OCI-LY7 (cell line): ENCODE results near the gene ISOC1. TPM values are rescaled to one million over a fixed set of nuclear protein-coding genes. Genes with fewer than 3 reads are reported as not detected.
A peak's percentile ranks its signal among the peaks of the same experiment; 100 is the strongest.

ENCODE experiments used
- BruUV-seq: library from RNA; stranded (reverse); fragments of 400-500 nt; replicated peaks from 2 replicates; lab custom pipeline; 2021; lab: Mats Ljungman, UMichigan
- CTCF ChIA-PET: fragments of 300-600 bp; sonication (Branson Sonifier 250); formaldehyde crosslinking; loops from one replicate; lab custom pipeline; 2022; ENCODE audit warnings: antibody characterized with exemption; ENCODE audit not compliant: unreplicated experiment; lab: Charles Lee
- POLR2A ChIA-PET: fragments of 300-600 bp; sonication (Branson Sonifier 250); formaldehyde crosslinking; loops from one replicate; lab custom pipeline; 2022; ENCODE audit warnings: antibody characterized with exemption; lab: Charles Lee
- DNase-seq: peaks from one replicate; pipeline ENCODE4 v3.0.0-alpha.2; 2015; ENCODE audit warnings: low spot score
- H2AFZ ChIP-seq: fragments of 200-600 bp; sonication (generic), shearing (Covaris generic); 2 replicates; pipeline ENCODE4 v1.6.1; 2014; ENCODE audit warnings: mild to moderate bottlenecking, antibody characterized with exemption, low read length, moderate library complexity
- H3K27ac ChIP-seq: fragments of 200-600 bp; sonication (generic); 2 replicates; pipeline ENCODE4 v1.5.1; 2014; ENCODE audit warnings: mixed run types, low read depth, mild to moderate bottlenecking, moderate library complexity, low read length, inconsistent platforms; ENCODE audit not compliant: poor library complexity, severe bottlenecking
- H3K36me3 ChIP-seq: fragments of 200-600 bp; sonication (generic); 2 replicates; pipeline ENCODE4 v1.6.1; 2014; ENCODE audit warnings: mild to moderate bottlenecking, antibody characterized with exemption, low read length, moderate library complexity, mixed read lengths; ENCODE audit not compliant: insufficient read depth
- H3K4me1 ChIP-seq: fragments of 200-600 bp; sonication (generic); 2 replicates; pipeline ENCODE4 v1.5.1; 2014; ENCODE audit warnings: mild to moderate bottlenecking, low read length; ENCODE audit not compliant: insufficient read depth, poor library complexity, severe bottlenecking
- H3K4me2 ChIP-seq: fragments of 200-600 bp; sonication (generic); 2 replicates; pipeline ENCODE4 v1.6.1; 2014; ENCODE audit warnings: mild to moderate bottlenecking, low read length
- H3K4me3 ChIP-seq: fragments of 200-600 bp; sonication (generic); 2 replicates; pipeline ENCODE4 v1.5.1; 2014; ENCODE audit warnings: mild to moderate bottlenecking, low read depth, low read length; ENCODE audit not compliant: poor library complexity, severe bottlenecking
- H3K79me2 ChIP-seq: fragments of 200-600 bp; sonication (generic); 2 replicates; pipeline ENCODE4 v1.6.1; 2016; ENCODE audit warnings: low read depth, mild to moderate bottlenecking, low read length, moderate library complexity, mixed read lengths; ENCODE audit not compliant: insufficient read depth
- H3K9me2 ChIP-seq: fragments of 200-600 bp; sonication (generic); 2 replicates; pipeline ENCODE4 v1.6.1; 2016; ENCODE audit warnings: mild to moderate bottlenecking, low read length, mixed read lengths; ENCODE audit not compliant: insufficient read depth
- H3K9me3 ChIP-seq: fragments of 200-600 bp; sonication (generic); 2 replicates; pipeline ENCODE4 v1.6.1; 2014; ENCODE audit warnings: mild to moderate bottlenecking, mixed run types, low read length, mixed read lengths
- H4K20me1 ChIP-seq: fragments of 200-600 bp; sonication (generic); 2 replicates; pipeline ENCODE4 v1.6.1; 2014; ENCODE audit warnings: mild to moderate bottlenecking, antibody characterized with exemption, low read length, moderate library complexity, mixed read lengths; ENCODE audit not compliant: insufficient read depth
- EZH2phosphoT487 ChIP-seq: fragments of 200-600 bp; sonication (generic); IDR thresholded peaks from 2 replicates; pipeline ENCODE4 v1.6.1; 2018; ENCODE audit warnings: low read depth, borderline replicate concordance, mild to moderate bottlenecking, mixed run types, antibody characterized with exemption, low read length, moderate library complexity, mixed read lengths
- intact Hi-C: fragments of 100-400 bp; cut with micrococcal nuclease; formaldehyde crosslinking; loops from one replicate; pipeline ENCODE4 v1.10.0; 2022; ENCODE audit not compliant: unreplicated experiment
- total RNA-seq, 2 experiments: library from RNA; depleted of rRNA in 1 of 2; stranded (reverse); fragments of >200 nt in 1 of 2; shearing (Covaris generic) in 1 of 2; gene quantifications; 2 replicates each; pipeline ENCODE4 v1.2.3, GENCODE V29; 2014 to 2022
- TF ChIP-seq, protein P1 (sequence below): fragments of 200-600 bp; sonication (generic); conservative IDR thresholded peaks from 2 replicates; pipeline ENCODE4 v1.5.1; 2014; ENCODE audit warnings: mild to moderate bottlenecking, antibody characterized with exemption, low read length, moderate library complexity, mixed read lengths

Gene ISOC1
- total RNA-seq, 2 experiments from 2014 or later = 17.9 to 23.8 TPM

DNA sequence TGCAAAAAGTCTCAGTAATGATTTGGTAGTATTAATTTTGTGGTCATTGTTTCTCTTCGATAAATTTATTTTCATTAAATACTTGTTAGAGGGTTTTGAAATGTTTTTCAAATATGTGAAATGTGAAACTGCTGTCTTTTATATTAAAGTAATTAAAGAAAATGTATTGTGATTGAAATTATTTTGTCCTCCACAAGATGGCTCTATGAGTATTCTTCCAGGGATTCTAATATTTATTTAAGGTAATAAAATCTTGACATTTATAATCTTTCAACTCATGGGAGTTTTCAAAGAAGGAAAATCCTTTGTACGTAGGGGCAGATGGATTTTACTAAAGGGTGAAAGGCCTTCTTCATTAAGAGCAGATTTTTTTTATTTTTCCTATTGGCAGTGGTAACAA, 19.3 kb downstream of the ISOC1 start:
- H3K4me1 ChIP-seq = no peaks in the 10 kb centered on the region
- no peaks in the 10 kb centered on the region for H3K36me3 ChIP-seq
- H3K9me3 ChIP-seq = no peaks in the 10 kb centered on the region
- POLR2A ChIA-PET = no interaction called here
- CTCF ChIA-PET = no interaction called here
- no peaks in the 10 kb centered on the region; the same call in 1 of the 2 replicates for H4K20me1 ChIP-seq
- H3K4me3 ChIP-seq = no peak overlapping the region
- TF ChIP-seq, protein P1, sequence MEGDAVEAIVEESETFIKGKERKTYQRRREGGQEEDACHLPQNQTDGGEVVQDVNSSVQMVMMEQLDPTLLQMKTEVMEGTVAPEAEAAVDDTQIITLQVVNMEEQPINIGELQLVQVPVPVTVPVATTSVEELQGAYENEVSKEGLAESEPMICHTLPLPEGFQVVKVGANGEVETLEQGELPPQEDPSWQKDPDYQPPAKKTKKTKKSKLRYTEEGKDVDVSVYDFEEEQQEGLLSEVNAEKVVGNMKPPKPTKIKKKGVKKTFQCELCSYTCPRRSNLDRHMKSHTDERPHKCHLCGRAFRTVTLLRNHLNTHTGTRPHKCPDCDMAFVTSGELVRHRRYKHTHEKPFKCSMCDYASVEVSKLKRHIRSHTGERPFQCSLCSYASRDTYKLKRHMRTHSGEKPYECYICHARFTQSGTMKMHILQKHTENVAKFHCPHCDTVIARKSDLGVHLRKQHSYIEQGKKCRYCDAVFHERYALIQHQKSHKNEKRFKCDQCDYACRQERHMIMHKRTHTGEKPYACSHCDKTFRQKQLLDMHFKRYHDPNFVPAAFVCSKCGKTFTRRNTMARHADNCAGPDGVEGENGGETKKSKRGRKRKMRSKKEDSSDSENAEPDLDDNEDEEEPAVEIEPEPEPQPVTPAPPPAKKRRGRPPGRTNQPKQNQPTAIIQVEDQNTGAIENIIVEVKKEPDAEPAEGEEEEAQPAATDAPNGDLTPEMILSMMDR = peak; percentile 41
- TF ChIP-seq EZH2phosphoT487 = no peak
- intact Hi-C loops = no loop called here
- no TSS peak for BruUV-seq
- DNase-seq = no peak
- H3K4me2 ChIP-seq = no peak overlapping the region
- no peak overlapping the region for H2AFZ ChIP-seq
- no peaks in the 10 kb centered on the region for H3K9me2 ChIP-seq
- H3K27ac ChIP-seq = no peak overlapping the region
- H3K79me2 ChIP-seq = no peaks in the 10 kb centered on the region

DNA sequence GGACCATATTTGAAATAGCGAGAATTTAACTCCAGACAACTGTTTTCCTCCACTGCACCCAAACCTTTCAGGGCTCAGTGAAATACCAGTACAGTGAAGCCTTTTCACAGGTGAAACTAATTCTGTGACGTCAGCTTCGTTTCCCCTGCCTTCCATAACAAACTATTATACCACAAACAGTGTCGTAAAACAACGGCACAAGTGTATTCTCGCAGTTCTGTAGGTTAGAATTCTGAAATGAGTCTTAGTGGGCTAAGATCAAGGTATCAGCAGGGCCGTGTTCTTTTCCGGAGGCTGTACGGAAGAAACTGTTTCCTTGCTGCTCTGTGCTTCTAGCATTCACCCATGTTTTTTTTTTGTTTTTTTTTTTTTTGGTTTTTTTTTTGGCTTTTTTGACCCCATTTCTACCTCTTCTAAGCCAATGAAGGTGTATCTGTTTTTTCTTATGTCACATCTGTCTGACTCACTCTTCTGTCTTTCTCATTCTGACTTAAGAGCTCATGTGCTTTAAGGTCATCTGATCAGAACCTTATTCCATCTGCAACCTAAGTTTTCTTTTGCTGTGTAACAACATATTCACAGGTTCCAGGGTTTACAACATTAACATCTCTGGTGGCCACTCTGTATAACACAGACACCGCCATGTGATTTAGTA, 20.1 kb downstream of the ISOC1 start:
- intact Hi-C loops = no loop called here
- CTCF ChIA-PET = no interaction called here
- Histone ChIP-seq H3K4me2 (no peak overlapping the region), H3K4me1 (no peaks in the 10 kb centered on the region), H3K9me3 (no peaks in the 10 kb centered on the region), H3K27ac (no peak overlapping the region), H3K9me2 (no peaks in the 10 kb centered on the region), H3K79me2 (no peaks in the 10 kb centered on the region), H3K4me3 (no peak overlapping the region), H2AFZ (no peak overlapping the region), H3K36me3 (no peaks in the 10 kb centered on the region), H4K20me1 (no peaks in the 10 kb centered on the region; the same call in 1 of the 2 replicates)
- TF ChIP-seq, protein P1 = no peak
- no peak for TF ChIP-seq EZH2phosphoT487
- POLR2A ChIA-PET = no interaction called here
- DNase-seq = no peak
- no TSS peak for BruUV-seq

DNA sequence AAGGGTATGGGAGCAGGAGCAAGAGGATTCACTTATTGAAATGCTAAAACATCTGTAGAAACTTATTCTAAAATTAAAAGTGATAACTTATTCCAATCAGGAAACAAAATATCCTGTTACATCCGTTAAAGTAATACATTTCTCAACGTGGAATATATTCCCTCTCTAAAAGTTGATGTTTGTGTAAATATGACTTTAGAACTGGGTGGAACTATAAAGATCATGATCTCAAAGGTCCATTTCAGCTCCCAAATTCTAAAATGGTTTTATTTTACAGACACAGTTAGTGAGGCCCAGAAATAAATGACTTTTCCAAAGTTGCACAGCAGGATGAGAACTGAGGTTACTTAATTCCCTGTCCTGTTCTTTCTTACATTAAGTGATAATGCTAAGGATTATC, 21.1 kb downstream of the ISOC1 start:
- Histone ChIP-seq H2AFZ (no peak overlapping the region), H3K4me2 (no peak overlapping the region), H4K20me1 (no peaks in the 10 kb centered on the region; the same call in 1 of the 2 replicates), H3K4me3 (no peak overlapping the region), H3K79me2 (no peaks in the 10 kb centered on the region), H3K4me1 (no peaks in the 10 kb centered on the region), H3K36me3 (no peaks in the 10 kb centered on the region), H3K9me2 (no peaks in the 10 kb centered on the region), H3K27ac (no peak overlapping the region), H3K9me3 (no peaks in the 10 kb centered on the region)
- CTCF ChIA-PET = no interaction called here
- TF ChIP-seq, protein P1 = no peak
- TF ChIP-seq EZH2phosphoT487 = no peak
- DNase-seq = no peak
- BruUV-seq = no TSS peak
- POLR2A ChIA-PET = no interaction called here
- intact Hi-C loops = no loop called here
